HepG2 (cell line): Measurements from ENCODE around the gene MSI2. TPM values are rescaled to one million over a fixed set of nuclear protein-coding genes. Genes with fewer than 3 reads are reported as not detected.

Experiments used
- ATAC-seq: fragments of 200-7000 bp; cut with Tn5 transposase; 3 replicates; pipeline ENCODE4 v1.9.1; 2020; ENCODE audit warnings: mild to moderate bottlenecking, moderate library complexity
- BruUV-seq: library from RNA; stranded (reverse); fragments of 400-500 nt; replicated peaks from 2 replicates; lab custom pipeline; 2021; lab: Mats Ljungman, UMichigan
- CTCF ChIA-PET: fragments of 300-600 bp; formaldehyde crosslinking; extraction: SDS; loops from one replicate; lab custom pipeline; 2021; ENCODE audit warnings: low total read pairs, inconsistent platforms, low intra/inter-chr PET ratio; lab: Yijun Ruan, JAX
- POLR2A ChIA-PET: fragments of 350-600 bp; sonication (Branson Sonifier 250); formaldehyde crosslinking; loops from one replicate; lab custom pipeline; 2020; ENCODE audit warnings: antibody characterized with exemption, inconsistent platforms; lab: Yijun Ruan, JAX
- DNase-seq: peaks from one replicate; pipeline ENCODE4 v3.0.0-alpha.2; 2015; ENCODE audit warnings: low spot score
- FAIRE-seq: peaks from 3 replicates; lab custom pipeline; 2011; peaks lifted over from hg19 to GRCh38; lab: Jason Lieb, UNC
- H2AFZ ChIP-seq: one replicate; pipeline ENCODE4 v1.6.1; 2011; ENCODE audit warnings: low read length, inconsistent platforms
- H3K27ac ChIP-seq: fragments of 300-600 bp; 3 replicates; pipeline ENCODE4 v1.8.0; 2011; ENCODE audit warnings: mixed run types, mild to moderate bottlenecking, mixed read lengths, low read length, inconsistent platforms; ENCODE audit not compliant: insufficient read depth; ENCODE audit errors: extremely low read length
- H3K27me3 ChIP-seq, 2 experiments: fragments of 200-600 bp in 1 of 2; 2 replicates in 1 of 2; 3 replicates in 1 of 2; pipeline versions ENCODE4 v1.6.0 to v1.8.0; 2011; ENCODE audit warnings: low read length in 2 of 2, mild to moderate bottlenecking in 2 of 2, moderate library complexity in 2 of 2, inconsistent platforms in 1 of 2; ENCODE audit not compliant: insufficient read depth in 2 of 2, control insufficient read depth in 1 of 2
- H3K36me3 ChIP-seq, 2 experiments: fragments of 200-600 bp in 1 of 2; replicated peaks in 1 of 2; 2 replicates in 1 of 2; 3 replicates in 1 of 2; pipeline versions ENCODE4 v1.5.1 to v1.8.0; 2011; ENCODE audit warnings: low read length in 2 of 2, inconsistent platforms in 1 of 2; ENCODE audit not compliant: insufficient read depth in 2 of 2, control insufficient read depth in 1 of 2
- H3K4me1 ChIP-seq: 2 replicates; pipeline ENCODE4 v1.5.1; 2012; ENCODE audit warnings: low read length, inconsistent platforms; ENCODE audit not compliant: insufficient read depth
- H3K4me2 ChIP-seq: 2 replicates; pipeline ENCODE4 v1.6.0; 2011; ENCODE audit warnings: low read depth, low read length, inconsistent platforms
- H3K4me3 ChIP-seq, 3 experiments: fragments of 200-600 bp in 1 of 3; sonication (generic), shearing (Covaris generic) in 1 of 3; replicated peaks in 1 of 3; 2 replicates each; pipeline ENCODE4 v1.5.1; 2011 to 2016; ENCODE audit warnings: low read length in 3 of 3, inconsistent platforms in 2 of 3, low read depth in 2 of 3, mild to moderate bottlenecking in 2 of 3, control low read depth in 1 of 3, mixed read lengths in 1 of 3; ENCODE audit not compliant: insufficient read depth in 1 of 3
- H3K79me2 ChIP-seq: one replicate; pipeline ENCODE4 v1.6.1; 2011; ENCODE audit warnings: low read length, inconsistent platforms; ENCODE audit not compliant: insufficient read depth
- H3K9ac ChIP-seq: 2 replicates; pipeline ENCODE4 v1.6.0; 2011; ENCODE audit warnings: mild to moderate bottlenecking, low read depth, low read length, inconsistent platforms; ENCODE audit not compliant: insufficient read depth
- H3K9me3 ChIP-seq: 2 replicates; pipeline ENCODE4 v1.5.1; 2012; ENCODE audit warnings: mild to moderate bottlenecking, low read length
- H4K20me1 ChIP-seq: 2 replicates; pipeline ENCODE4 v1.6.0; 2011; ENCODE audit warnings: inconsistent platforms, mild to moderate bottlenecking, low read length, moderate library complexity; ENCODE audit not compliant: insufficient read depth
- HNF4A ChIP-seq: sonication (generic); formaldehyde crosslinking; IDR thresholded peaks from 2 replicates; pipeline ENCODE4 v1.4.0; 2020; ENCODE audit warnings: missing genetic modification reagents
- IKZF5 ChIP-seq: IDR thresholded peaks from 2 replicates; pipeline ENCODE4 v1.6.1; 2018; ENCODE audit warnings: missing genetic modification reagents, mild to moderate bottlenecking, missing compliant biosample characterization
- TCF7L2 ChIP-seq: IDR thresholded peaks from 2 replicates; pipeline ENCODE4 v1.6.1; 2011; ENCODE audit warnings: mild to moderate bottlenecking, low read depth, low read length, moderate library complexity
- ZBTB20 ChIP-seq: sonication (generic); formaldehyde crosslinking; IDR thresholded peaks from 2 replicates; pipeline ENCODE4 v1.8.1; 2023; ENCODE audit warnings: missing genetic modification reagents, low read depth, mild to moderate bottlenecking, borderline replicate concordance
- ZKSCAN1 ChIP-seq: fragments of 150-350 bp; IDR thresholded peaks from 2 replicates; pipeline ENCODE4 v1.6.1; 2014; ENCODE audit warnings: low read length
- ZNF780A ChIP-seq: sonication (generic); formaldehyde crosslinking; IDR thresholded peaks from 2 replicates; pipeline ENCODE4 v1.8.0; 2022; ENCODE audit warnings: mild to moderate bottlenecking, missing genetic modification reagents, moderate library complexity
- ZZZ3 ChIP-seq: sonication (generic); formaldehyde crosslinking; IDR thresholded peaks from 2 replicates; pipeline ENCODE4 v1.4.0; 2020; ENCODE audit warnings: missing genetic modification reagents, mild to moderate bottlenecking, borderline replicate concordance
- WGBS: methylation state at CpG from one replicate; pipeline ENCODE4 v1.1.6; 2017; ENCODE audit warnings: low lambda C conversion rate; 5-methylcytosine and 5-hydroxymethylcytosine counted together
- in situ Hi-C: cut with HindIII; loops from 2 replicates; pipeline ENCODE4 v1.10.0; 2017; ENCODE audit warnings: low pct_unique_long_range_greater_than_20kb; ENCODE audit not compliant: extremely low pct_ligation_motif_present
- intact Hi-C: fragments of 100-400 bp; cut with micrococcal nuclease; formaldehyde crosslinking; loops from one replicate; pipeline ENCODE4 v1.10.0; 2022; ENCODE audit not compliant: unreplicated experiment
- polyA plus RNA-seq, 8 experiments: library from polyadenylated mRNA; depleted of rRNA in 3 of 8; stranded (reverse) in 7 of 8; unstranded in 1 of 8; fragments of >200 nt; fragmentation: Illumina TruSeq in 4 of 8; extraction: Trizol in 4 of 8; gene quantifications; 2 replicates each; pipeline versions ENCODE4 v1.2.1 to v1.2.3, GENCODE V29; 2011 to 2016; ENCODE audit warnings: low read depth in 4 of 8, missing spikeins in 1 of 8, mixed read lengths in 1 of 8; ENCODE audit not compliant: insufficient read depth in 1 of 8
- total RNA-seq, 5 experiments: library from RNA; depleted of rRNA; stranded (reverse); fragments of >200 nt; fragmentation: Illumina TruSeq; extraction: Trizol; gene quantifications; 2 replicates each; pipeline ENCODE4 v1.2.3, GENCODE V29; 2016; ENCODE audit warnings: low read depth in 1 of 5

Gene MSI2
- total and polyA plus RNA-seq, 2 of the 13 experiments (the other 11 are each of a cell fraction or from before 2014, with no cell fraction given): 77.5 to 78.4 TPM

DNA sequence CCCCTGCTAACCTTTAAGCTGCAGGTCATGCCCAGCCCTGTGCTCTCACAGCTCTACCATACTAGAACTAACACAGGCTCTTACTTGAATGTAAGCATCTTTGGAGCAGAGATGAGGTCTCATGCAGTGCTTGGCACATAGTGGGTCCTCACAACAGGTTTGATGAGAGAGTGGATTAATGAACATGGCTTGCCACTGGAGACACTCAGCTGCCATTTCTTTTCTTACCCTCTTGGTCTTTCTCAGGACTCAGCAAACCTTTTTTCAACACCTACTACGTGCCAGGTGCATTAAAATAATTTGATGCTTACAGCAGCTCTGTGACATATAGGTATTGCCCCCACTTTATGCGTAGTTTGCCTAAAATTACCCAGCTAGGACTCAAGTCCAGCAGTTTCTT lies 133.2 kb downstream of the MSI2 start:
- Histone ChIP-seq H3K4me3 (no peak overlapping the region), H4K20me1 (no peaks in the 10 kb centered on the region), H3K4me1 (peaks cover 8% of the 10 kb centered on the region; the same call in 1 of the 2 replicates), H3K36me3 (peaks cover 9 to 10% of the 10 kb centered on the region in 2 experiments), H3K4me2 (no peak overlapping the region), H3K9me3 (peaks cover 10% of the 10 kb centered on the region), H3K27ac (no peak overlapping the region), H3K27me3 (no peaks in the 10 kb centered on the region), H3K79me2 (peaks cover 14% of the 10 kb centered on the region), H2AFZ (no peak overlapping the region), H3K9ac (no peak overlapping the region)
- 50% methylated on average over 2 of the region's 2 CpGs for WGBS
- FAIRE-seq (no peak), DNase-seq (no peak), ATAC-seq (no peak)
- TF ChIP-seq ZKSCAN1 (peak; percentile 93), HNF4A (no peak), ZBTB20 (CRISPR knock-in tag) (no peak), ZNF780A (CRISPR knock-in tag) (no peak), ZZZ3 (CRISPR knock-in tag) (no peak)
- intact Hi-C loops (no loop called here), in situ Hi-C loops (no loop called here)
- CTCF ChIA-PET: no interaction called here
- POLR2A ChIA-PET: interaction anchor here (0.8 kb wide), 1 partner anchor 18 kb away, joined by 3 read pairs; no protein-coding TSS in a partner anchor
- no TSS peak for BruUV-seq

DNA sequence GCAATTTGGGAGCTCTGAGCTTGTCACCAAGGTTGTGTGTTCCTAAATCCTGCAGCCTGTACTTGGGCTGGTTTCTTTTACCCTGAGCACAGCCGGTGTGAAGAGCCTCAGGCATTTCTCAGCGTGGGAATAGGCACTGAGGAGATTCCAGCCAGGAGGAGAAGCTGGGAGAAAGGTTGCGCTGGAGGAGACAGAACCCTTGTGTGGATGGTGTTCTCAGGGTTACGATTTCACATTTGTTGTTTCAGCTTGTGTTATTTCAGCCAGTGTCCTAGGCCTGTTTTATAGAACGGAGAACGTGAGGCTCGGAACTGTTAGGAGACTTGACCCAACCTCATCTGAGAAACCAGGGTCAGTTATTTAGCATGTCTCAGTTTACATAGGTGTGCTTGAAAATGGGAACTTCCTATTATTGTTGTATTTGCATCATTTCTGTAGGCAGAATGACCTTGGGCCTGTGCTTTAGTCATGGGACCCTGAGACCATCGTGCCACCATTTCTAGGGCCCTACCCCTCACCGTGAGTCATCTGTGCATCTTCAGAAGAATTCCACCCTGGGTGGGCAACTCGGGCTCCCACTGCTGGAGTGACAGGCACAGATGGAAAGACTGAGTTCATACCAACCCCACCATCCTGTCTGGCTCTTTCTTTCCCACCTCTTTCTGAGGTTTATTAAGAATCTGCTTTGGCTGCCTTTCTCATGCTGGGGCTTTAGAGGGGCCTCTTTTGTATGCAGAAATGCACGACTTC lies 134.9 kb downstream of the MSI2 start:
- no peak overlapping the region for H3K27ac ChIP-seq
- H4K20me1 ChIP-seq: no peaks in the 10 kb centered on the region
- in situ Hi-C loops: no loop called here
- no peaks in the 10 kb centered on the region for H3K27me3 ChIP-seq
- ChIA-PET CTCF (no interaction called here), POLR2A (no interaction called here)
- H2AFZ ChIP-seq: no peak overlapping the region
- ATAC-seq: no peak
- H3K36me3 ChIP-seq: peaks cover 9% of the 10 kb centered on the region in 2 experiments
- no peak overlapping the region for H3K9ac ChIP-seq
- no TSS peak for BruUV-seq
- TF ChIP-seq IKZF5 (CRISPR knock-in tag): no peak
- no peak for TF ChIP-seq TCF7L2
- intact Hi-C loops: no loop called here
- peaks cover 10% of the 10 kb centered on the region for H3K9me3 ChIP-seq
- no peak overlapping the region for H3K4me3 ChIP-seq
- no peak for FAIRE-seq
- WGBS: 93% methylated on average over 11 of the region's 11 CpGs
- no peak overlapping the region for H3K4me2 ChIP-seq
- peaks cover 18% of the 10 kb centered on the region for H3K4me1 ChIP-seq
- DNase-seq: no peak
- peaks cover 13% of the 10 kb centered on the region for H3K79me2 ChIP-seq
